Gastrocnemius medialis (tissue), 4 donors: Measurements from ENCODE around the gene ZNF514.

Experiments
- CTCF ChIP-seq, 5 experiments: fragments of 450-650 bp in 3 of 5; fragments of 200-600 bp in 2 of 5; sonication (generic) in 2 of 5; IDR thresholded peaks in 4 of 5; conservative IDR thresholded peaks in 1 of 5; 1 replicate in 4 of 5; 2 replicates in 1 of 5; pipeline ENCODE4 v1.5.1; 2016 to 2019; ENCODE audit warnings: antibody characterized with exemption in 5 of 5, mild to moderate bottlenecking in 3 of 5, moderate library complexity in 3 of 5
- POLR2A ChIP-seq, 2 donors: fragments of 450-650 bp; IDR thresholded peaks; one replicate each; pipeline ENCODE4 v1.6.1; 2017; ENCODE audit warnings: antibody characterized with exemption in 2 of 2, mild to moderate bottlenecking in 2 of 2, moderate library complexity in 2 of 2

- TF ChIP-seq CTCF (IDR thresholded peaks at IDR 0.05 in 4 of 5, conservative IDR thresholded peaks at IDR 0.05 in 1 of 5) (no peak), POLR2A (IDR thresholded peaks at IDR 0.05) (peak in 1 of 2 donors; percentile 36)
These were observed at the start of gene ZNF514 for GRCh38 chr2:95159690-95160449.
